Dermis microvascular lymphatic vessel endothelial cell (primary cell): ENCODE data around the gene SASH3. TPM values are rescaled to one million over a fixed set of nuclear protein-coding genes. Genes with fewer than 3 reads are reported as not detected.

Experiments
- DNase-seq, 2 donors: peaks; one replicate each; pipeline versions ENCODE4 v3.0.0 to v3.0.0-alpha.2; 2010; ENCODE audit warnings: low read depth in 2 of 2
- total RNA-seq: library from RNA; depleted of rRNA; stranded (reverse); fragments of >200 nt; gene quantifications from 2 replicates; pipeline ENCODE4 v1.2.1, GENCODE V29; 2014

SASH3 gene
- total RNA-seq, 1 donor from 2014 or later = not detected

DNA sequence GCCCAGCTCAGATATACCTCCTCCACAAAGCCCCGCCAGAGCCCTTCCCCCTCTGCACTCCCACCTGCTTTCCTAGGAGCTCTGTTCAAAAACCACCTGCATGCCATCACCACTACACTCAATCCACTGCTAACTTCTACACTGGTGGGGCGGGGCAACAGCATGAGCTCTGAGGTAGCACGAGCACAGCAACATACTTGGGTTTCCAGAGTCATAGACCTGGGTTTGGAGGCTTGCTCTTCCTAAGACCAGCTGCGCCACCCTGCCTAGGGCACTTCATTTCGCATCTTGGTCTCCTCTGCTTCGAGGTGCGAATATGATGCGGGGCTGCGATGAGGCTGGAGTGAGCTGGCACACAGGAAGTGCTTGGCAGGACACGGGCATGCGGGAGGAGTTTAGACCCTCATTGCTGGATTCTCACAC, 3.6 kb downstream of the SASH3 start:
- DNase-seq = no peak

DNA sequence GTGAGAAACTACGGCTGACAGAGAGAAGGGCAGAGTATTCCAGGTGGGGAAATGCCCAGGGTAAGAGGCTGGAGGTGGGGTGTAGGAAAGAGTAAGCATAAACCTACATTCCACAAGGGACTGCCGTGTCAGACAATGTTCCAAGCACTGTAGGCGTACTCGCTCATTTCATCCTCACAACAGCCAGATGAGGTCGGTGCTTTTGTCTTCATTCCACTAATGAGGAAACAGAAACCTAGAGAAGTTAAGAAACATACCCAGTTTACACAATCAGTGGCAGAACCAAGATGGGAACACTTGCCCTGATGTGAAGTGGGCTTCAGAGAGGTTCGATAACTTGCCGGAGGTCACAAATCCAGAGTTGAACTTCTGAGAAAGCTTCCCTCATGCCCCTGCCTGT, 4.6 kb downstream of the SASH3 start:
- no peak for DNase-seq

DNA sequence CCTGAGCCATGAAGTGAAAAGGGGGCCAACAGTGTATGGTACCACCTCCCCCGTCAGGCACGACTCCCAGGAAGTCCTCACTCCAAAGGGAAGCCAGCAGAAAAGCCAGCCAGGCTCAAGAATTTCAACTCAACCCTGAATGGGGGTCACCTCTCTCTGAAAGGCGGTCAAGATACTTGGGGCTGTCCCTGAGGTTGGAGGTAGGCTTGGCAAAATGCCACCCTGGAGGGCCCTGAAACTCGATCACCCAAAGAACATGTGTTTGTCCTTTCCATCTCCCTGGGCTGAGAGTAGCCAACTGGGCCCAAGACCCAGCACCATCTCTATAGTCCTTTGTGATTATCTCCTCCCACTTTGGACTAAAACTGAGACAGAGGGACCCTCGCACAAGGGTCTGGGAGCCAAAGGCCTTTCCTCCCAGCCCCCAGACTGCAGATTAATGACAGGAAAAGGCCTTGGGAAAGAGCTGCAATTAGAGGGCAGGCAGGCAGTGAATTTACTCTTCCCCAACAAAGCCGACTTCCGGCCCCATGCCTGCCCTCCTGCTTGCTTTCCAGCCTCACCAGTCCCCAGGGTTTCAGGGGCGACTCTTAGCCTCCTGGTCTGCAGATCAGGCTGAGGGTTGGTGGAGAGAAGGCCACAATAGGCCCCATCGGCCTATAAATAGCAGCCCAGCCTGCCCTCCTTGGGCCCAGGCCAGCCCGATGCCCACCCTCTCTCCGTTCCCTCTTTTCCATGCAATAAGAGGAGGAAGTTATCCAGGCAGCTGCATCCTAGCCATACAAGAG, 5.6 kb downstream of the SASH3 start:
- DNase-seq = no peak

- DNase-seq = no peak
These were observed 6.5 kb downstream of the SASH3 start for GRCh38 chrX:129786210-129786651.

GRCh38 chrX:129787336-129788055, 7.7 kb downstream of the SASH3 start:
- DNase-seq = no peak

- DNase-seq = no peak
These were observed 8.8 kb downstream of the SASH3 start for GRCh38 chrX:129788527-129788926.

DNA sequence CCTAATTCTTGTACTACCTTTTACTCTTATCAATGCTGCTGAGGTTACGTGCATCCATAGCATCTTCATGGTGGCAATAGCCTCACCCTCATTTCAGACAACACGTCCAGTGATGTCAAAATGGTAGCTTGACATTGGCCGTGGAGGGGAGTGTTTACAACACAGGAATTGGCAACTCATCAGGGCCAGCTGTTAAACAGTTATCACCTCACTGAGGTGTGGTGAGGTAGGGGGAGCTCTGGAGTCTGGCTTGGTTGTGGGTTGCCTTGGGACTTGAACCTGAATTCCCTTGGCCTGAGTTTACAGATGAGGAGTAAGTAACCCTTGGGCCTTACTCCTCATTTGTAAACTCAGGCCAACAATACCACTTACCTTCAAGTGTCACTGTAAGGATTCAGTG, 10.4 kb downstream of the SASH3 start:
- no peak for DNase-seq

DNA sequence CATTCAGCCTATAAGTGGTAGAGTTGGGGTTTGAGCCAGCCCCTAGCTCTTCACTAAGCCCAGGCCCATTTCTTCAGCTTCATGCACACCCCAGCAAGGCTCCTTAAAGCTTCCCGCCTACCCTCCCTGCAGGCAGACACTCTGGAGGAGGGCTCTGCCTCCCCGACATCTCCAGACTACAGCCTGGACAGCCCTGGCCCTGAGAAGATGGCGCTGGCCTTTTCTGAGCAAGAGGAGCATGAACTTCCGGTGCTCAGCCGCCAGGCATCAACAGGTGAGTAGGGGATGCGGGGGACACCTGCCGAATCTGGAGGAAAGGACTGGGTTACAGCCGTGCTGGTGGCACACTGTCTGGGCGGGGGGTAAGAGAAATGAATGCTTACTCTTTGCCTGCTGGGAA, 11.1 kb downstream of the SASH3 start:
- no peak for DNase-seq

GRCh38 chrX:129791336-129791735, 11.6 kb downstream of the SASH3 start:
- DNase-seq = no peak

DNA sequence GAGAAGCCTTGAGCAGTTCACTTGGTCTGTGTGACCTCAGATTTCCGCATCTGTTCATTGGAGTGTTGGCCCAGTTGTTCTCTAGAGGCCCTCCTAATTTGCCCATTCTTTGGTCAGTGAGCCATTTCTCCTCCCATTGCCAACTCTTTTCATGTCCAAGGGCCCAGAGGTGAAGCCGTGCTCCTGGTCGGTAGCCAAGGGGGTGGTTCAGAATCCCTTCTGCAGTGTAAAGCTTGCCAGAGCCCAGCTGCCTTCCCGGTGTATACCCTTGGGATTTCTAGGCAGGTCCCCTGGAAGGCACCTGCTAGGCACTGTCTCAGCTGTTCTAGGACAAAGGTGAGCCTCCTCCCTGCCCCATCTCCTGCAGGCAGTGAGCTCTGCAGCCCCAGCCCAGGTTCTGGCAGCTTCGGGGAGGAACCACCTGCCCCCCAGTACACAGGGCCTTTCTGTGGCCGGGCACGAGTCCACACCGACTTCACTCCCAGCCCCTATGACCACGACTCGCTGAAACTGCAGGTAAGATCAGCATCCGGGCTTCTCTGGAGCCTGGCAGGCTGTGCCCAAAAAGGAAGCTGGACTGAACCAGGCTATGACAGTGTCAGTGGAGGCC, 12.3 kb downstream of the SASH3 start:
- no peak for DNase-seq

GRCh38 chrX:129792586-129793291, 13.0 kb downstream of the SASH3 start:
- no peak for DNase-seq

DNA sequence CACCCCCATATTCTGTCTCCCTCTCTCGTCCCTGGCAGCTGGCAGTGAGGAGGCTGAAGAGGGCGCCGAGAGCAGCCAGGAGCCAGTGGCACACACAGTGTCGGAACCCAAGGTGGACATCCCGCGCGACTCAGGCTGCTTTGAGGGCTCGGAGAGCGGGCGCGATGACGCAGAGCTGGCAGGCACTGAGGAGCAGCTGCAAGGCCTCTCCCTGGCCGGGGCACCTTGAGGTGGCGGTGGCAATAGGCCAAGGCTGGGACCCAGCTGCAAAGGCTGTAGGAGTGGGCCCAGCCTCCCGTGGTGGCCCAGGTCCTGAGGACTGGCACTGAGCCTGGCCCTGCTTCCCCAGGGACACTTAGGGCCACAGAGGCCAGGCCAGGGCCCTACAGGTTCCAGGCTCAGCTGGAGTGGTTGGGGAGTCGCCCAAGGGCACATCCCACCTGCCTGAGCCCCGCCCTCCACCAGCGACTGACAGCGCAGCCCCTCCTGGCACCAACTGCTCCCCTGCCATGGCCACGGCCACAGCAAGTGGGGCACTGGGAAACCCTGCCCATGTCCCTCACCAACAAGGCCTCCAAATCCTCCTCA, 13.9 kb downstream of the SASH3 start:
- DNase-seq = no peak

DNA sequence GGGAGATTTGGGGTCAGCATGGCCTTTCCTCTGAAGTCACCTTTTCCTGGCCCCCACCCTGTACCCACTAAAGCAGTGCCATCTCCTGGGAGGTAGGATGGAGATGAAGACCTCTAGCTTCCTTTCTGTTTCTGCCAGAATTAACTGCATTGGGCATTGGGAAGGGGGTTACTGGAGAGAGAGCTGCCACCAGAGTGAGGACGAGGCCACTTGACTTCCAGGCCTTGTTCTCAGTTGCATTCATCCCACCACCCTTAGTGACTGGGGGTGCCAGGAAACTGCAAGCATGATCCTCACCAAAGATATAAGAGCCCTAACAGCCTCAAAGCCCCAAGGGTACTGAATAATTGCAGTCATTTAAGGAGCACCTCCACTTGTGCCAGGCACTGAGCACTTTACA, 15.8 kb downstream of the SASH3 start:
- DNase-seq = no peak

DNA sequence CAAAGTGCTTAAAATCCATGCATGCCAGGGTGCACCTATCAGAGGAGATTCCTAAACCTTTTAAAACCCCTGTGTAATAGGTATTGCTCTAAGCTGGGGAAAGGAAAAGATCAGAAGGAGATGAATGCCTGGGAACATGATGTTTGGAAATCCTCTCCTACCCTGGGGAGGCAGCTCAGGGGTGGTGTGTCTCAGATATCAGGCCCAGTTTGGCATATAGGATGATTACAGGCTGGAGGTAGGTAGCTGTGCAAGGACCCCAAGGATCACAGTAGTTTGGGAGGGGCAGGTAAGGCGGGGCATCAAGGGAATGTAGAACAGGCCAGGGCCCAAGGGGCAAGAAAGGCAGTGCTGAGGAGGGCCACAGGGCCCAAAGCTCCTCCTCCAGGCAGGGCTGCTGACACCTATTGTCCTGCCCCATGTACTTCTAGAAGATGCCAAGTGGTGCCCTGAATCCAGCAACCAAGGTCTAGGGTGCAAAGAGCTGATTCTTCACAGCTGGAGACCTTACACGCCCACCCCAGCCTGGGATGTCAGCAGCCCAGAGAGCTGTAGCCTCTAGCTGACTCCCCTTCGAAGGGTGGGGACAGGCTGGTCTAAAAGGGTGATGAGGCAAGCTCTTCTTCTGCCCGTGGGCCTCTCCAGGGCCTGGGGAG, 17.6 kb downstream of the SASH3 start:
- no peak for DNase-seq

DNA sequence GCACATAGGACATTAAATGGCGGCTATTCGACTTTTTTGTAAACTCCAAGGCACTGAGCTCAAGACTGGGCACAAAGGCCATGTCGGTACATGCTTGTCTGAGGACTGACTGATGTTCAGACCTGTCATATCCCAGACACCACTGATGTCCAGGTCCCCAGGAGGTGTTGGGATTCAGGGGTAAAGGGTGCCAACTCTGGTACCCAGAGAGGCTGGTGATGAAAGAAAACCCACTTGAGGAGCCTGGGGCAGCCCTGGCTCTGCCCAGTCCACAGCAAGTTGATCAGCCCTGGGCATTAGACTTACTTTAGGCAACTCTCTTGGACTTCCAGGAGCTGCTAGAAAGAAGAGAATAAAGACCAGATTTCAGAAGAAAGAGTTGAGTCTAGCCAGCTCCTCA, 18.7 kb downstream of the SASH3 start:
- no peak for DNase-seq

GRCh38 chrX:129798888-129799287, 19.1 kb downstream of the SASH3 start:
- no peak for DNase-seq

DNA sequence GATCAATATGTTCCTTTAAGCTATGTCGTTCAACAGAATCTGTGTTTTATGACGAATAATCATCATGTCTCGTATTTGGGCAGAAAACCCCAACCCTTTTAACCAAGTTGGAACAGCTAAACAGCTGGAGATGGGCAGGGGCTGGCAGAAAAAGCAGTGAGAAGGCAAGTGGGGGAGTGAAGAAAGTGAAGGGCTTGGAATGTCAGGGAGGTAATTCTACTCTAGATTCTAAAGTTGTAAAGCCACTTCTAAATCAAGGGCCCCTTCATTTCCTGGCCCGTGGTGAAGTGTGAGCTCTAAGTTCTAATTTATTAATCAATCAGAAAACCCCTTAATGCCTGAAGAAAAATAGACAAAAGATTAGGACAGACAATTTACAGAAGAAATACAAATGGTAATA, 20.4 kb downstream of the SASH3 start:
- DNase-seq = no peak

DNA sequence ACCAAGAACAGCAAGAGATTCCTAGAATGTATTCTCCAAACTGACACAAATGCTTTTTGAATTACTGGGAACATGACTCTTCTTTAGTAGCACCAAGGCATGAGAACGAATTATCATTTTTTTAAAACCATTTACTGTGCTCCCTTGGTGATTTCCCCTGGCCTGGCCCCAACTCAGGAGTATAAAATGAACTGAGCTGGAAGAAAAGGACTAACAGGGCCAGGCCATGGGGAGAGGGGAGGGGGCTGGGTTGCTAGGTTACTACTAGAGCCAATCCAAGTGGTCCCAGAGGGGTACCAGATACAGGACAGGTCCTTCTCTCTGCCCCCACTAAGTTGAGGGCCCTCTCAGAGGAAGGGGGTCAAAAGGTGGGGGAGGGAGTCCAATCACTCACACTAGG, 23.1 kb downstream of the SASH3 start:
- DNase-seq = no peak

DNA sequence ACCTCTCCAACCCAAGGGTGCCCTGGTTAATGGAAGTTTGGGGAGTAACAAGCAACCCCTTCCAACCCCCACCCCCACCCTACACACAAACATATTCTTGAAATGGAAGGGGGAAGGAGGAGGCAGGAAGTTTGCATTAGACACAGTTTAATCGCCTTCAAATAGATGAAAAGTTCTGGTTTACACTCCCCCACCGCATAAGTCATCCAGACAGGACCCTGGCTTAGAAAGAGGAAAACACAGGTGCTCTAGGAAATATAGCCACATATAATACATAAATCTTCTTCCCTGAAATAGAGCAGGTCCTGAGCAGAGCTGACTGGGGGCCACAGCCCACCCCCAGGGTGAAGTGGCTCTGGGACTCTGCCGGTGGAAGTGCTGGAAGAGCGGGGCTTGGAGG, 25.1 kb downstream of the SASH3 start:
- DNase-seq = no peak

DNA sequence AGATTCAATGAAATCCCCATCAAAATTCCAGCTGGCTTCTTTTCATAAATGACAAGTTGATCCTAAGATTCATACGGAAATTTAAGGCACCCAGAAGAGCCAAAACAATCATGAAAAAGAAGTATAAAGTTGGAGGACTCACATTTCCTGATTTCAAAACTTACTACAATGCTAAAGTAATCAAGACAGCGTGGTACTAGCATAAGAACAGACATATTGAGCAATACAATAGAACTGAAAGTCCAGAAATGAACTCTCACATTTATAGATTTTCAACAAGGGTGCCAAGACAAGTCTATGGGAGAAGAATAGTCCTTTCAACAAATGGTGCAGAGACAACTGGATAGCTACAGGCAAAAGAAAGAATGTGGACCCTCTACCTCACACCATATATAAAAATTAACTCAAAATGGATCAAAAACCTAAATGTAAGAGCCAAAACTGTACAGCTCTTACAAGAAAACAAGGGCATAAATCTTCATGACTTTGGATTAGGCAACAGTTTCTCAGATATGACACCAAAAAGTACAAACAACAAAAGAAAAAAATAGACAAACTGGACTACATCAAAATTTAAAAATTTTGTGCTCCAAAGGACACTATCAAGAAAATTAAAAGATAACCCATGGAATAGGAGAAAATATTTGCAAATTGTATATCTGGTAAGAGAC, 28.5 kb downstream of the SASH3 start:
- no peak for DNase-seq
